ENCODE data around the gene CCDC34.

DNA sequence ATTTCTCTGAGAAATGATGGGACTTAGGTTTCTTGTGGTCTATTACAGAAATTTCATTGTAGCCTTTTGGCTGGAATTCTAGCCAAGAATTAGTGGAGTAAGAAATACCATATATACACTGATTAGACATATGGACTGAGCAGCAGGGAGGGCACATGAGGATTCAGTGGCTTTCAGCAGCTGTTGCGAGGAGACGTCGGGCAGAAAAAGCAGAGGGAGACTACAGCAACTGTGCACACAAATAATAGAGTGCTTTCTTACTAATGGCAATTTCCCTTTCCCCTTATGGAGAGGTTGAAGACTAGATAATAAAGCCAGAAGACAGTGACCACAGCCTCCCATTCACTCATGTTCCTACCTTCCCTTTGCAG lies 35.4 kb upstream of the CCDC34 start:
- TF ChIP-seq, protein P1, sequence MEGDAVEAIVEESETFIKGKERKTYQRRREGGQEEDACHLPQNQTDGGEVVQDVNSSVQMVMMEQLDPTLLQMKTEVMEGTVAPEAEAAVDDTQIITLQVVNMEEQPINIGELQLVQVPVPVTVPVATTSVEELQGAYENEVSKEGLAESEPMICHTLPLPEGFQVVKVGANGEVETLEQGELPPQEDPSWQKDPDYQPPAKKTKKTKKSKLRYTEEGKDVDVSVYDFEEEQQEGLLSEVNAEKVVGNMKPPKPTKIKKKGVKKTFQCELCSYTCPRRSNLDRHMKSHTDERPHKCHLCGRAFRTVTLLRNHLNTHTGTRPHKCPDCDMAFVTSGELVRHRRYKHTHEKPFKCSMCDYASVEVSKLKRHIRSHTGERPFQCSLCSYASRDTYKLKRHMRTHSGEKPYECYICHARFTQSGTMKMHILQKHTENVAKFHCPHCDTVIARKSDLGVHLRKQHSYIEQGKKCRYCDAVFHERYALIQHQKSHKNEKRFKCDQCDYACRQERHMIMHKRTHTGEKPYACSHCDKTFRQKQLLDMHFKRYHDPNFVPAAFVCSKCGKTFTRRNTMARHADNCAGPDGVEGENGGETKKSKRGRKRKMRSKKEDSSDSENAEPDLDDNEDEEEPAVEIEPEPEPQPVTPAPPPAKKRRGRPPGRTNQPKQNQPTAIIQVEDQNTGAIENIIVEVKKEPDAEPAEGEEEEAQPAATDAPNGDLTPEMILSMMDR (IDR thresholded peaks at IDR 0.05), result no peak
- TF ChIP-seq EZH2 (IDR thresholded peaks at IDR 0.05) (no peak), EZH2phosphoT487 (IDR thresholded peaks at IDR 0.05) (no peak)

Measured in neural progenitor cell (in vitro differentiated cells).